ENCODE data around the gene SPTLC2. TPM values are rescaled to one million over a fixed set of nuclear protein-coding genes. Genes with fewer than 3 reads are reported as not detected.
A peak's percentile ranks its signal among the peaks of the same experiment; 100 is the strongest.

SPTLC2 gene
- total RNA-seq, 1 donor from 2014 or later = 149 TPM

- DNase-seq (ENCODE audit: low read depth) = no peak
These were observed 147.4 kb downstream of the SPTLC2 start for GRCh38 chr14:77469067-77469505.

- DNase-seq (ENCODE audit: low read depth) = no peak
These were observed 148.6 kb downstream of the SPTLC2 start for GRCh38 chr14:77467801-77468200.

GRCh38 chr14:77459072-77459723 lies 157.2 kb downstream of the SPTLC2 start:
- peak; percentile 74 for DNase-seq (ENCODE audit: low read depth)

GRCh38 chr14:77458249-77458950 lies 158.0 kb downstream of the SPTLC2 start:
- DNase-seq (ENCODE audit: low read depth) = peak; percentile 3

GRCh38 chr14:77457522-77458248 lies 158.8 kb downstream of the SPTLC2 start, which contains the start of the genes AHSA1 and VIPAS39:
TSS of gene AHSA1 (plus strand) at chr14:77458093. CDS start at chr14:77458190, 97 bp downstream.
TSS of gene VIPAS39 (minus strand) at chr14:77457601. CDS start at chr14:77454102, 3,499 bp downstream.
- DNase-seq (ENCODE audit: low read depth) = peak; percentile 99

- no peak for DNase-seq (ENCODE audit: low read depth)
These were observed 159.3 kb downstream of the SPTLC2 start for GRCh38 chr14:77457115-77457521.

Other genes with a start within 250 kb of the SPTLC2 start
- gene TMED8, start 239.5 kb downstream of the SPTLC2 start, total RNA-seq = 13.9 and 22.1 TPM in 2 replicates
- 2.3 and 12.9 TPM in 2 replicates for gene SAMD15, start 239.3 kb downstream of the SPTLC2 start, total RNA-seq
- 0.50 TPM in 1 of 2 replicates, not detected in the other for gene NOXRED1, start 193.1 kb downstream of the SPTLC2 start, total RNA-seq
- 20.7 and 26.8 TPM in 2 replicates for gene VIPAS39, start 159.0 kb downstream of the SPTLC2 start, total RNA-seq
- 95.9 and 179 TPM in 2 replicates for gene AHSA1, start 158.5 kb downstream of the SPTLC2 start, total RNA-seq
- 1.3 and 1.7 TPM in 2 replicates for gene ISM2, start 117.8 kb downstream of the SPTLC2 start, total RNA-seq
- gene ALKBH1, start 91.4 kb upstream of the SPTLC2 start, total RNA-seq = 9.0 and 10.0 TPM in 2 replicates
- gene SLIRP, start 91.5 kb upstream of the SPTLC2 start, total RNA-seq = 75.3 and 279 TPM in 2 replicates
- gene SNW1, start 144.5 kb upstream of the SPTLC2 start, total RNA-seq = 57.0 and 58.7 TPM in 2 replicates
- gene ADCK1, start 183.5 kb upstream of the SPTLC2 start, total RNA-seq = 3.1 and 8.9 TPM in 2 replicates